Frontal cortex (tissue), 4 donors: ENCODE results near the gene PXT1. TPM values are rescaled to one million over a fixed set of nuclear protein-coding genes. Genes with fewer than 3 reads are reported as not detected.
"Not testable (repeated sequence)": the region's sequence is repeated elsewhere in the genome, so short reads cannot be mapped to it uniquely, and the experiment has no call there.

Experiments
- DNase-seq, 2 donors: peaks; one replicate each; pipeline ENCODE4 v3.0.0; 2012; ENCODE audit warnings: low spot score in 2 of 2
- FAIRE-seq: peaks from 2 replicates; lab custom pipeline; 2012; peaks lifted over from hg19 to GRCh38; lab: Jason Lieb, UNC
- total RNA-seq: library from RNA; depleted of rRNA; stranded (reverse); fragments of >200 nt; gene quantifications from one replicate; pipeline ENCODE4 v1.2.3, GENCODE V29; 2014
- donor health status: control.
- donor health status: control.
- donor health status: control.

The PXT1 gene
- total RNA-seq, 1 donor from 2014 or later = not detected

GRCh38 chr6:36445621-36446020, 3.0 kb upstream of the PXT1 start:
- DNase-seq (no peak), FAIRE-seq (no peak)

- FAIRE-seq = no peak
- no peak for DNase-seq
These were observed 1.8 kb upstream of the PXT1 start for GRCh38 chr6:36444470-36444869.

GRCh38 chr6:36443471-36444428, 1.1 kb upstream of the PXT1 start:
- DNase-seq (peak in 1 of 2 donors; percentile 10), FAIRE-seq (no peak)

- no peak for FAIRE-seq
- DNase-seq = peak in 1 of 2 donors; percentile 25
These were observed 467 bp downstream of the PXT1 start for GRCh38 chr6:36442103-36442670.

- peak; percentile 76 to 85 for DNase-seq
- FAIRE-seq = no peak
These were observed 1.3 kb downstream of the PXT1 start for GRCh38 chr6:36441307-36441894.

- DNase-seq = no peak
- no peak for FAIRE-seq
These were observed 6.2 kb downstream of the PXT1 start for GRCh38 chr6:36436466-36436865.

- FAIRE-seq = no peak
- DNase-seq = no peak
These were observed 10.4 kb downstream of the PXT1 start for GRCh38 chr6:36432151-36432671.

- FAIRE-seq = no peak
These were observed 11.5 kb downstream of the PXT1 start for GRCh38 chr6:36431197-36431596.

GRCh38 chr6:36430351-36430750, 12.3 kb downstream of the PXT1 start:
- FAIRE-seq (no peak), DNase-seq (no peak)

More at GRCh38 chr6:36431197-36431596, 11.5 kb downstream of the PXT1 start:
- no peak for DNase-seq

GRCh38 chr6:36428911-36429310, 13.7 kb downstream of the PXT1 start:
- FAIRE-seq (no peak), DNase-seq (no peak)

- FAIRE-seq = no peak
- DNase-seq = no peak
These were observed 16.0 kb downstream of the PXT1 start for GRCh38 chr6:36426622-36427021.

GRCh38 chr6:36423101-36423824, 19.4 kb downstream of the PXT1 start:
- DNase-seq (peak; percentile 87 to 93), FAIRE-seq (no peak)

- FAIRE-seq = no peak
These were observed 19.9 kb downstream of the PXT1 start for GRCh38 chr6:36422714-36423100.

GRCh38 chr6:36419310-36419709, 23.3 kb downstream of the PXT1 start:
- FAIRE-seq = no peak

More at GRCh38 chr6:36422714-36423100, 19.9 kb downstream of the PXT1 start:
- no peak for DNase-seq

GRCh38 chr6:36418558-36418957, 24.1 kb downstream of the PXT1 start:
- no peak for FAIRE-seq

More at GRCh38 chr6:36419310-36419709, 23.3 kb downstream of the PXT1 start:
- DNase-seq = no peak

GRCh38 chr6:36414481-36414880, 28.2 kb downstream of the PXT1 start:
- FAIRE-seq (no peak), DNase-seq (no peak)

More at GRCh38 chr6:36418558-36418957, 24.1 kb downstream of the PXT1 start:
- no peak for DNase-seq

- DNase-seq = no peak
These were observed 28.9 kb downstream of the PXT1 start for GRCh38 chr6:36413489-36414480.

GRCh38 chr6:36409718-36410117, 32.9 kb downstream of the PXT1 start:
- DNase-seq, FAIRE-seq: not testable (repeated sequence)

More at GRCh38 chr6:36413489-36414480, 28.9 kb downstream of the PXT1 start:
- no peak for FAIRE-seq
